ENCODE measurements around the gene POLR2E.

GRCh38 chr19:1066748-1067340 lies 28.3 kb downstream of the POLR2E start, which contains the start of gene ARHGAP45:
- no peak for TF ChIP-seq CTCF (IDR thresholded peaks at IDR 0.05)
- TF ChIP-seq POLR2A (IDR thresholded peaks at IDR 0.05) = no peak
